ENCODE data around the gene SSBP3. TPM values are rescaled to one million over a fixed set of nuclear protein-coding genes. Genes with fewer than 3 reads are reported as not detected.

SSBP3 gene
- total RNA-seq, 1 donor from 2014 or later = 70.7 TPM

- intact Hi-C loops (cut with DNase I) = no loop called here
- H3K27ac ChIP-seq = no peak overlapping the region
- no peak for TF ChIP-seq CTCF (IDR thresholded peaks at IDR 0.05)
- TF ChIP-seq POLR2A (IDR thresholded peaks at IDR 0.05) = no peak
- no peak for TF ChIP-seq POLR2AphosphoS5 (IDR thresholded peaks at IDR 0.05; ENCODE audit: insufficient read depth in 1 of 2, low read depth in 1 of 2)
- H3K9me3 ChIP-seq = no peaks in the 10 kb centered on the region
- H3K27me3 ChIP-seq = no peaks in the 10 kb centered on the region
- H3K36me3 ChIP-seq = no peaks in the 10 kb centered on the region
- no peak for DNase-seq (ENCODE audit: extremely low spot score in 2 of 2)
- no peak overlapping the region for H3K4me3 ChIP-seq
- peaks cover 17% of the 10 kb centered on the region for H3K4me1 ChIP-seq
These were observed 145.4 kb downstream of the SSBP3 start for GRCh38 chr1:54260810-54261209.

- H3K4me3 ChIP-seq = no peak overlapping the region
- TF ChIP-seq POLR2A (IDR thresholded peaks at IDR 0.05) (no peak), CTCF (IDR thresholded peaks at IDR 0.05) (no peak), POLR2AphosphoS5 (IDR thresholded peaks at IDR 0.05; ENCODE audit: insufficient read depth in 1 of 2, low read depth in 1 of 2) (no peak)
- no peaks in the 10 kb centered on the region for H3K9me3 ChIP-seq
- peaks cover 24% of the 10 kb centered on the region for H3K4me1 ChIP-seq
- no peaks in the 10 kb centered on the region for H3K27me3 ChIP-seq
- DNase-seq (ENCODE audit: extremely low spot score in 2 of 2) = no peak
- intact Hi-C loops (cut with DNase I) = no loop called here
- no peak overlapping the region for H3K27ac ChIP-seq
- H3K36me3 ChIP-seq = no peaks in the 10 kb centered on the region
These were observed 146.6 kb downstream of the SSBP3 start for GRCh38 chr1:54259546-54260140.

- Histone ChIP-seq H3K36me3 (no peaks in the 10 kb centered on the region), H3K27ac (no peak overlapping the region), H3K9me3 (no peaks in the 10 kb centered on the region), H3K27me3 (no peaks in the 10 kb centered on the region), H3K4me3 (no peak overlapping the region), H3K4me1 (peaks cover 30% of the 10 kb centered on the region)
- intact Hi-C loops (cut with DNase I) = no loop called here
- no peak for DNase-seq (ENCODE audit: extremely low spot score in 2 of 2)
- no peak for TF ChIP-seq POLR2AphosphoS5 (IDR thresholded peaks at IDR 0.05; ENCODE audit: insufficient read depth in 1 of 2, low read depth in 1 of 2)
- no peak for TF ChIP-seq CTCF (IDR thresholded peaks at IDR 0.05)
- no peak for TF ChIP-seq POLR2A (IDR thresholded peaks at IDR 0.05)
These were observed 148.3 kb downstream of the SSBP3 start for GRCh38 chr1:54257876-54258275.

- no peak for DNase-seq (ENCODE audit: extremely low spot score in 2 of 2)
- Histone ChIP-seq H3K4me3 (no peak overlapping the region), H3K4me1 (peaks cover 24% of the 10 kb centered on the region), H3K27me3 (no peaks in the 10 kb centered on the region), H3K9me3 (no peaks in the 10 kb centered on the region), H3K27ac (no peak overlapping the region), H3K36me3 (no peaks in the 10 kb centered on the region)
- TF ChIP-seq CTCF (IDR thresholded peaks at IDR 0.05) (no peak), POLR2AphosphoS5 (IDR thresholded peaks at IDR 0.05; ENCODE audit: insufficient read depth in 1 of 2, low read depth in 1 of 2) (no peak), POLR2A (IDR thresholded peaks at IDR 0.05) (no peak)
- intact Hi-C loops (cut with DNase I) = no loop called here
These were observed 148.9 kb downstream of the SSBP3 start for GRCh38 chr1:54257346-54257620.

- Histone ChIP-seq H3K36me3 (peaks cover 0 to 1% of the 10 kb centered on the region in 2 donors), H3K27me3 (no peaks in the 10 kb centered on the region), H3K9me3 (no peaks in the 10 kb centered on the region), H3K4me3 (no peak overlapping the region), H3K27ac (no peak overlapping the region), H3K4me1 (peaks cover 23% of the 10 kb centered on the region)
- no peak for DNase-seq (ENCODE audit: extremely low spot score in 2 of 2)
- intact Hi-C loops (cut with DNase I) = no loop called here
- TF ChIP-seq POLR2A (IDR thresholded peaks at IDR 0.05) (no peak), POLR2AphosphoS5 (IDR thresholded peaks at IDR 0.05; ENCODE audit: insufficient read depth in 1 of 2, low read depth in 1 of 2) (no peak), CTCF (IDR thresholded peaks at IDR 0.05) (no peak)
These were observed 149.5 kb downstream of the SSBP3 start for GRCh38 chr1:54256522-54257345.
